ENCODE results near the gene PDE1A. TPM values are rescaled to one million over a fixed set of nuclear protein-coding genes. Genes with fewer than 3 reads are reported as not detected.

Gene PDE1A
- total and polyA plus RNA-seq, 2 experiments from 2014 or later, result 1.0 to 4.7 TPM

- 88% methylated on average over 2 of the region's 2 CpGs for WGBS (ENCODE audit: low lambda C conversion rate, missing lambda C conversion rate)
- Histone ChIP-seq H3K27ac (no peak overlapping the region), H3K4me3 (no peak overlapping the region), H3K4me1 (ENCODE audit: insufficient read depth) (no peaks in the 10 kb centered on the region), H2AFZ (no peak overlapping the region), H3K4me2 (no peak overlapping the region), H3K79me2 (no peaks in the 10 kb centered on the region), H3K27me3 (no peaks in the 10 kb centered on the region), H3K9me2 (replicated peaks; ENCODE audit: insufficient read depth) (no peaks in the 10 kb centered on the region), H4K20me1 (ENCODE audit: insufficient read depth, poor library complexity, severe bottlenecking) (no peaks in the 10 kb centered on the region), H3K36me3 (replicated peaks; ENCODE audit: insufficient read depth, low read depth) (no peaks in the 10 kb centered on the region), H3K9me3 (ENCODE audit: low read depth) (no peaks in the 10 kb centered on the region)
- no peak for DNase-seq (ENCODE audit: low spot score)
- TF ChIP-seq EZH2 (IDR thresholded peaks at IDR 0.05; ENCODE audit: borderline replicate concordance) (no peak), EZH2phosphoT487 (IDR thresholded peaks at IDR 0.05; ENCODE audit: low read depth, severe bottlenecking, unreplicated experiment) (no peak), CTCF (IDR thresholded peaks at IDR 0.05; ENCODE audit: poor library complexity) (no peak)
Observed at GRCh38 chr2:182410120-182410519, 16.7 kb downstream of the PDE1A start.

- DNase-seq (ENCODE audit: low spot score), result no peak
Observed at GRCh38 chr2:182406221-182406620, 20.6 kb downstream of the PDE1A start.

DNA sequence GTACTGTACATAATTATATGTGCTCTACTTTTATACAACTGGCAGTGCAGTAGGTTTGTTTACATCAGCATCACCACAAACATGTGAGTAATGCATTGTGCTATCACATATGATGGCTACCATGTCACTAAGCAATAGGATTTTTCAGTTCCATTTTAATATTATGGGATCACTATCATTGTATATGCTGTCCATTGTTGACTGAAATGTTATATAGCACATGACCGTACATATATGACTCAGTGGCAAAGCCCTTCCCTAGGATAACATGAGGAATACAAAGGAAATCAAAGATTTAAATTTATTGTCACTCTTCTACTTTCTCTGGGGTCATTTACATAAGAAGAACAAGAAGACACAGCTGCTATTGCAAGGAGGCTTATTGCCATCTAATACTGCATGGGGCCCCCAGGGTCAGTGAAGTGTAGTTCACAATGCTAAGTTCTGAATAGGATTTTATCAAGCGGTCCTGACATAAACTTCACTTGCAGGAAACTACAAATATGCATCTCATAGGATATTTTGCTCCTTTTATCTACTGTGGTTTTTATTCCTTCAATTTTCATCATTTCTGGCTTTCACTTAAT lies 21.8 kb downstream of the PDE1A start:
- Histone ChIP-seq H4K20me1 (ENCODE audit: insufficient read depth, poor library complexity, severe bottlenecking) (no peaks in the 10 kb centered on the region), H2AFZ (no peak overlapping the region), H3K9me2 (replicated peaks; ENCODE audit: insufficient read depth) (no peaks in the 10 kb centered on the region), H3K4me1 (ENCODE audit: insufficient read depth) (no peaks in the 10 kb centered on the region), H3K27me3 (no peaks in the 10 kb centered on the region), H3K36me3 (replicated peaks; ENCODE audit: insufficient read depth, low read depth) (no peaks in the 10 kb centered on the region), H3K9me3 (ENCODE audit: low read depth) (no peaks in the 10 kb centered on the region), H3K79me2 (no peaks in the 10 kb centered on the region), H3K4me2 (no peak overlapping the region), H3K27ac (no peak overlapping the region), H3K4me3 (no peak overlapping the region)
- TF ChIP-seq CTCF (IDR thresholded peaks at IDR 0.05; ENCODE audit: poor library complexity) (no peak), EZH2 (IDR thresholded peaks at IDR 0.05; ENCODE audit: borderline replicate concordance) (no peak), EZH2phosphoT487 (IDR thresholded peaks at IDR 0.05; ENCODE audit: low read depth, severe bottlenecking, unreplicated experiment) (no peak)
- DNase-seq (ENCODE audit: low spot score), result no peak
- WGBS (ENCODE audit: low lambda C conversion rate, missing lambda C conversion rate), result 74% methylated on average over 2 of the region's 2 CpGs

More at GRCh38 chr2:182406221-182406620, 20.6 kb downstream of the PDE1A start:
- no peaks in the 10 kb centered on the region for H3K79me2 ChIP-seq
- no peaks in the 10 kb centered on the region for H4K20me1 ChIP-seq (ENCODE audit: insufficient read depth, poor library complexity, severe bottlenecking)
- H3K9me3 ChIP-seq (ENCODE audit: low read depth), result no peaks in the 10 kb centered on the region
- no peak overlapping the region for H2AFZ ChIP-seq
- 90% methylated on average over 1 of the region's 1 CpG for WGBS (ENCODE audit: low lambda C conversion rate, missing lambda C conversion rate)
- TF ChIP-seq EZH2phosphoT487 (IDR thresholded peaks at IDR 0.05; ENCODE audit: low read depth, severe bottlenecking, unreplicated experiment), result no peak
- TF ChIP-seq EZH2 (IDR thresholded peaks at IDR 0.05; ENCODE audit: borderline replicate concordance), result no peak
- no peak for TF ChIP-seq CTCF (IDR thresholded peaks at IDR 0.05; ENCODE audit: poor library complexity)
- no peaks in the 10 kb centered on the region for H3K27me3 ChIP-seq
- H3K4me1 ChIP-seq (ENCODE audit: insufficient read depth), result no peaks in the 10 kb centered on the region
- no peaks in the 10 kb centered on the region for H3K9me2 ChIP-seq (replicated peaks; ENCODE audit: insufficient read depth)
- no peak overlapping the region for H3K4me2 ChIP-seq
- H3K27ac ChIP-seq, result no peak overlapping the region
- H3K36me3 ChIP-seq (replicated peaks; ENCODE audit: insufficient read depth, low read depth), result no peaks in the 10 kb centered on the region
- no peak overlapping the region for H3K4me3 ChIP-seq
